Measurements from ENCODE around the gene ULK4. TPM values are rescaled to one million over a fixed set of nuclear protein-coding genes. Genes with fewer than 3 reads are reported as not detected.
A peak's percentile ranks its signal among the peaks of the same experiment; 100 is the strongest.

The ULK4 gene
- total RNA-seq, 2 donors from 2014 or later, result 11.1 to 17.9 TPM

- no peak for TF ChIP-seq CTCF (conservative IDR thresholded peaks at IDR 0.05)
- H3K4me1 ChIP-seq (ENCODE audit: control insufficient read depth, insufficient read depth, low read length), result no peaks in the 10 kb centered on the region
- Mint-ChIP-seq H3K4me1 (peaks cover 20% of the 10 kb centered on the region), H3K27ac (peak overlapping the region; percentile 56), H3K27me3 (ENCODE audit: insufficient read depth) (no peaks in the 10 kb centered on the region), H3K9me3 (peaks cover 22% of the 10 kb centered on the region), H3K36me3 (ENCODE audit: low read depth) (peaks cover 7% of the 10 kb centered on the region), H3K4me3 (no peak overlapping the region)
- H3K27me3 ChIP-seq (ENCODE audit: control insufficient read depth, insufficient read depth, low read length, poor library complexity, severe bottlenecking), result no peaks in the 10 kb centered on the region
- no peak overlapping the region for H3K9ac ChIP-seq (ENCODE audit: extremely low read depth, low read length, poor library complexity, severe bottlenecking)
- H3K4me3 ChIP-seq (ENCODE audit: low read length), result peak overlapping the region; percentile 46
- 65 to 100% methylated on average over 1 of the region's 1 CpG for WGBS, 2 experiments (ENCODE audit: insufficient coverage in 1 of 2, insufficient read length in 1 of 2)
- H3K27ac ChIP-seq (ENCODE audit: low read depth, low read length), result no peak overlapping the region
- H3K9me3 ChIP-seq (ENCODE audit: control insufficient read depth, low read length), result peaks cover 26% of the 10 kb centered on the region
- DNase-seq, result peak; percentile 59
- H3K36me3 ChIP-seq (ENCODE audit: control insufficient read depth, insufficient read depth, low read length), result no peaks in the 10 kb centered on the region
Observed at GRCh38 chr3:41411065-41411464, 550.8 kb downstream of the ULK4 start.

- Histone ChIP-seq H3K4me3 (ENCODE audit: low read length) (no peak overlapping the region), H3K9me3 (ENCODE audit: control insufficient read depth, low read length) (peaks cover 15% of the 10 kb centered on the region), H3K36me3 (ENCODE audit: control insufficient read depth, insufficient read depth, low read length) (no peaks in the 10 kb centered on the region), H3K27me3 (ENCODE audit: control insufficient read depth, insufficient read depth, low read length, poor library complexity, severe bottlenecking) (no peaks in the 10 kb centered on the region), H3K4me1 (ENCODE audit: control insufficient read depth, insufficient read depth, low read length) (no peaks in the 10 kb centered on the region), H3K9ac (ENCODE audit: extremely low read depth, low read length, poor library complexity, severe bottlenecking) (no peak overlapping the region), H3K27ac (ENCODE audit: low read depth, low read length) (no peak overlapping the region)
- Mint-ChIP-seq H3K4me1 (peaks cover under 1% of the 10 kb centered on the region), H3K4me3 (no peak overlapping the region), H3K9me3 (peaks cover 11% of the 10 kb centered on the region), H3K36me3 (ENCODE audit: low read depth) (peaks cover 7% of the 10 kb centered on the region), H3K27me3 (ENCODE audit: insufficient read depth) (no peaks in the 10 kb centered on the region), H3K27ac (no peak overlapping the region)
- no peak for TF ChIP-seq CTCF (conservative IDR thresholded peaks at IDR 0.05)
- no peak for DNase-seq
- WGBS, 2 experiments (ENCODE audit: insufficient coverage in 1 of 2, insufficient read length in 1 of 2), result 90 to 95% methylated on average over 2 of the region's 2 CpGs
Observed at GRCh38 chr3:41405466-41405865, 556.4 kb downstream of the ULK4 start.

- no peaks in the 10 kb centered on the region for H3K4me1 ChIP-seq (ENCODE audit: control insufficient read depth, insufficient read depth, low read length)
- DNase-seq, result no peak
- no peaks in the 10 kb centered on the region for H3K36me3 ChIP-seq (ENCODE audit: control insufficient read depth, insufficient read depth, low read length)
- Mint-ChIP-seq H3K27me3 (ENCODE audit: insufficient read depth) (no peaks in the 10 kb centered on the region), H3K9me3 (peaks cover 11% of the 10 kb centered on the region), H3K4me1 (no peaks in the 10 kb centered on the region), H3K4me3 (no peak overlapping the region), H3K27ac (no peak overlapping the region), H3K36me3 (ENCODE audit: low read depth) (peaks cover 7% of the 10 kb centered on the region)
- no peaks in the 10 kb centered on the region for H3K27me3 ChIP-seq (ENCODE audit: control insufficient read depth, insufficient read depth, low read length, poor library complexity, severe bottlenecking)
- peaks cover 8% of the 10 kb centered on the region for H3K9me3 ChIP-seq (ENCODE audit: control insufficient read depth, low read length)
- H3K9ac ChIP-seq (ENCODE audit: extremely low read depth, low read length, poor library complexity, severe bottlenecking), result no peak overlapping the region
- WGBS, 2 experiments (ENCODE audit: insufficient coverage in 1 of 2, insufficient read length in 1 of 2), result 88 to 100% methylated on average over 1 of the region's 1 CpG
- no peak overlapping the region for H3K4me3 ChIP-seq (ENCODE audit: low read length)
- H3K27ac ChIP-seq (ENCODE audit: low read depth, low read length), result no peak overlapping the region
- TF ChIP-seq CTCF (conservative IDR thresholded peaks at IDR 0.05), result no peak
Observed at GRCh38 chr3:41404582-41404981, 557.3 kb downstream of the ULK4 start.

Data from endodermal cell (in vitro differentiated cells).